RKO (cell line): ENCODE data around the gene DENND5B.
A peak's percentile ranks its signal among the peaks of the same experiment; 100 is the strongest.

Source experiments
- DNase-seq: peaks from one replicate; pipeline ENCODE4 v3.0.0-alpha.2; 2016; ENCODE audit warnings: low spot score

Gene DENND5B

GRCh38 chr12:31471823-31472222 is 119.1 kb downstream of the DENND5B start:
- no peak for DNase-seq

DNA sequence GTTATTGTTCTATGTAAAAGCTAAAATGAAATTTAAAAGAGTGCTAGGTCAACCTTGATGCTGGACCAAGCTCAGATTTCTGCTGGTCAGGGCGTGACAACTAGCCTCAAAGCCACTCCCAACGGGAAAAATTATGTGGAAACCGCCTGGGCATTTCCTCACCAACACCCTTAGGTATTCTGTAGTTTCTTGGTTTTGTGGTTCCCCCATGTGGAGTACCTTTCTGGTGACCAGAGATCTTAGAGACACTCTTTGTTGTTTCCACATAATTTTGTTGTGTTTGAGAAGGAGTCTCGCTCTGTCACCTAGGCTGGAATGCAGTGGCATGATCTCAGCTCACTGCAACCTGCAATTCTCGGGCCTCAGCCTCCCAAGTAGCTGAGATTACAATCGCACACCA is 119.9 kb downstream of the DENND5B start:
- no peak for DNase-seq

DNA sequence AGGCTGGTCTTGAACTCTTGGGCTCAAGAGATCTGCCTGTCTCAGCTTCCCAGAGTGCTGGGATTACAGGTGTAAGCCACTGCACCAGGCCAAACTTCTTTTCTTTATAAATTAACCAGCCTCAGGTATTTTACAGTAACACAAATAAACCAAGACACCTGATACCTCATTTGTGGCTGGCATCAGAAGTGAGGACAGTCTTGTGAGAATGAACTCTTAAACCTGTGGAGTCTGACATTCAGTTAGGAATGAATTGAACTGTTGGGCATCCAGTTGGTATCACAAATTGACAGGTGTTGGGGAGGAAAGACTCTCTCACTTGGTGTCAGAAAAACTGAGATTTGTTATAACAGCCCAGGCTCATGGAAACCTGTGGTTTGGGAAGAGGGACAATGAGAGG is 120.5 kb downstream of the DENND5B start:
- no peak for DNase-seq

DNA sequence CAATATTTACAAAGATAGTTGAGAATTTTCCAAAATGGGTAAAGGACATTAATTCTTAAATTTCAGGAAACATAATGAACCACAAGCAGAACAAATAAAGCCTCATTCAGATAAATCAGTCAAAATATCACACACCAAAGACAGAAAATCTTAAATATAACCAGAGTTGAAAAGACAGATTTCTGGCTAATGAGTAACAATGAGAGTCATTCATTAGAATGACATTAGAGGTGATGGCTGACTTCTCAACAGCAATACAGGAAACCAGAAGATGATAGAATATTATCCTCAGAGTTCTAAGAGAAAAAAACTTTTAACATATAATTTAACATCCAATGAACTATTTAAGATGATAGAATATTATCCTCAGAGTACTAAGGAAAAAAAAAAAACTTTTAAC is 124.2 kb downstream of the DENND5B start:
- DNase-seq, result no peak

DNA sequence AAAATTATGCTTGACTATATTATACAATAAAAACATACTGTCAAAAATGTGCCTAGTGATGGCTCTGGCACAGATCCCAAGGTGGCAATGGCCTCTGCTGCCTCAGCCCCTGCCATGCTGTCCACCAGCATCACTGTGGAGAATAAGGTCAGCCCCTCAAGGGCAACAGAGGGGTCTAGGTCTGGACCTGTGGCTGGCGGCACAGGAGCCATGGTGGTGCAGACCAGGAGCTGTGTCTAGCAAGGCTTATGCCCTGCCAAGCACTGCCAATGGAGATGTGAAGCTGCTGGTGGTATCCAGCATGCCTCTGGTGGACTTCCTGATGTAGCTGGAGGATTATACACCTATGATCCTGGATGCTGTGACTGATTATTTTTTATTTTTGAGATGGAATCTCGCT is 125.9 kb downstream of the DENND5B start:
- DNase-seq, result no peak

DNA sequence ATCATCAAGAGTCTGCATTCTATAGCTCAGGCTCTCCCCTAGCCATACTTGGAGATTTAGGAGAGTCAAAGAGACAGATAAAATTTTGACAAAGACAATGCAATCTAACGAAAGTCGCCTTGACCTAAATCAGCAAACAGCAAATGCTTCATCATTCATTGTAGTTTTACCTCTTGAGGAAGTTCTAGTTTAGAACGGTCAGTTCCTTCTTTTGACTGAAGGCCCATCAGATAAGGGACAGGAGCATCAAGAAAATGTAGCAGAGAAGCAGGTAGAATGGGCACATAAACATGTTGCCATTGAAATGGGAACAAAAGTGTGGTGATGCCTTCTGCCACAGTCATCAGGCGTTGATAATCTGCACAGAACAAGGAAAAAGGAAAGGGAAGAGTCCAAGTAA is 130.9 kb downstream of the DENND5B start:
- no peak for DNase-seq

GRCh38 chr12:31456562-31456961 is 134.4 kb downstream of the DENND5B start:
- DNase-seq, result no peak

DNA sequence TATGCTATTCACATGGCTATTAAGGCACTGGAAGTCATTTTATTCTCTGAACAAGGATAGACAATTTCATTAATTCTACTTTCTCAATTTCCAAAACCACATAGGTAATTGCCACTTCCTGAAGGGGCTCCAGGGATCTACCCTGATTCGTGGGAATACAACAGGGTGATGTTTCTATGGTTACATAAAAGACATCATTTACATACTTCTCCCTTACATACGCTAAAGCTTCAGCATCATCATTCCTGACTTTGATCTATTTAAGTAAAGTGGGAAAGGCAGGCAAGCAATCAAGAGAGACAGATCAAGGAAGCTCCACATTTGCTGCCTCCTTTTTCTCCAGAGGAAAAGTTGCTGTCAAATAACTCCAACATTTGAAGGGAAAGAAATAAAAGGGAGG is 146.2 kb downstream of the DENND5B start:
- DNase-seq, result no peak

DNA sequence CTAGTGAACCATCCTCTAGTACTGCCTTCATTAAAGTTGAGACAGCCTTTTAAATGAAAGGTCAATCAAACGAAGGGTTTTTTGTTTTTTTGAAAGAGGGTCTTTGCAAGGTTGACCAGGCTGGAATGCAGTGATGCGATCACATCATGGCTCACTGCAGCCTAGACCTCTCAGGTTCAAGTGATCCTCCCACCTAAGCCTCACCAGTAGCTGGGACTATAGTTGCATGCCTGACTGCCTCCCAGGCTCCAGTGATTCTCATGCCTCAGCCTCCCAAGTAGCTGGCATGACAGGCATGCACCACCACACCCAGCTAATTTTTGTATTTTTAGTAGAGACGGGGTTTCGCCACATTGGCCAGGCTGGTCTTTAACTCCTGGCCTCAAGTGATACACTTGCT is 150.3 kb downstream of the DENND5B start:
- no peak for DNase-seq

GRCh38 chr12:31440134-31440533 is 150.8 kb downstream of the DENND5B start:
- no peak for DNase-seq

DNA sequence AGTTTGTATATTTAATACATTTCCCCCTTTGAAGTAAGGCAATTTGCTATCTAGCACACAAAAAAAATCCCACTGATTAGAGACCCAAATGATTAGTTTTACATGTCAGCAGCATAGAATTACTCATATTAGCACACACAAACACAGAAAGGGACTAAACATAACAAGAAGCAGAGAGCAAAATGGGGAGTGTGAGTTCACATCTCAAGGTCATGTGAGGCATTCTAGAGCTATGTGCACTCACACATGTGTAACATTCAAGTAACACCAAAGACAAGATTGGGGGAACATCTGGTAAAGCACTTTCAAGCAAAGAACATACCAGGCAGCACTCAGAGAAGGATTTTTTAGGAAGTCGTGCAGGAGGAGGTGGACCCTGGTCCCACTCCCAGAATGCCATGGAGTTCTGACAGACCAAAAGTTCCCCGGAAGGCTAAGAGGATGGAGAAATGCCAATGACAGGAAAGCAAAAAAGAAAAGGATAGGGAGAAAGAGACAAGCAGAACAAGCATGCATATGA is 159.2 kb downstream of the DENND5B start:
- no peak for DNase-seq

- DNase-seq, result no peak
Observed at GRCh38 chr12:31423405-31423804, 167.5 kb downstream of the DENND5B start.

- no peak for DNase-seq
Observed at GRCh38 chr12:31412292-31412801, 178.6 kb downstream of the DENND5B start.

DNA sequence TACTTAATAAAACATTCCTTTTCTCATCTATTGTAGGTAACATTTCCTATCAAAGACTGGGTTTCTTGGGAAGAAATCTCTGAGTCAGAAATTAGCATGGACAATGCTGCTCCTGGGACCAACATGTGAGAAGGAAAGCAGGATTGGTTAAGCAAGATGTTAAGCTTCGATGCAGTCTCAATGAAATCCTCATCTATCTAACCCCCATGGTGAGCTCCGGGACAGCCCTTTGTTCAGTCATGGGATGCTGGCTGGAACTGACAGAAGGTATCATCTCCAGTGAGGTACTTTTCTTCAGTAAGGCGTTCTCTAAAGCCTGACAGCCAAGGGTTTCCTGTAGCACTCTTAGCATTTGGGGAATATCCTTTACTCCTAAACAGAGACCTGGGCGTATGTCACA is 182.2 kb downstream of the DENND5B start:
- no peak for DNase-seq

DNA sequence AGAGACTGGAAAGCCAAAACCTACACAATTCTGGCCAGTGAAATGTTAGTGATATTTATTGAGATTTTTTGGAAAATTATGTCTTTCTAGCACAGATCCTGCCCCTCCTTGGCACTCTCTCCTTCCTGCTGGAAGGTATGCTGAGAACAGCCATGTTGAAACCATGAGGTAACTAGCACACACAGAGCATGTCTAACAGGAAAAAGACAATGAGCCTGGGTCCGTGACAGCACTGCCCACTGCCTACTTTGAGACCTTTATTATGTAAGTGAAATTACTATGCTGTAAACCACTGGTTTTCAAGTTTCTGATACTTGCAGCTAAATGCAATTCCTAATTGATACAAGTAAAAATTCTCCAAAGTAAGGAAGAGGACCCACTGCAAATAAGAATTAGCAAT is 183.4 kb downstream of the DENND5B start:
- no peak for DNase-seq

DNA sequence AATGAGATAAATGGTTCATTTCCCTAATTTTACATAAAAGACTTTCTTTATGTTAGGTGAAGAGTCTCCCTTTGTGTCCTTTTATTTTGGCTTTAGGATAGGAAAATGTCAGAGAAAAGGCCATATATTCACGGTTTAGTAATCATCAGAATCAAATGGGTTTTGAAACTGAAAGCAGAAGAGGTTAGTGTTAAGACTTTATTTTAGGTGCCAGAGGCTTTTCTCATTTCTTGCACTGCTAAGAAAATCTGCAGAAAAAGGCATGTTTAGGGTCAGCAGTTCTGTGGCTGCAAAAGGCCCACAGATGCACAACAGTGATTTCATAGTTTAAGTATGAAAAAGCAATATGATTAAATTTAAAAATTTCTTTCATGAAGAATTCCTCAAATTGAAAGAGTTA is 184.6 kb downstream of the DENND5B start:
- no peak for DNase-seq

- DNase-seq, result no peak
Observed at GRCh38 chr12:31405021-31405420, 185.9 kb downstream of the DENND5B start.

GRCh38 chr12:31403099-31403607 is 187.8 kb downstream of the DENND5B start:
- DNase-seq, result peak; percentile 92

GRCh38 chr12:31393004-31393550 is 197.9 kb downstream of the DENND5B start:
- DNase-seq, result no peak

GRCh38 chr12:31390991-31391390 is 199.9 kb downstream of the DENND5B start:
- no peak for DNase-seq

DNA sequence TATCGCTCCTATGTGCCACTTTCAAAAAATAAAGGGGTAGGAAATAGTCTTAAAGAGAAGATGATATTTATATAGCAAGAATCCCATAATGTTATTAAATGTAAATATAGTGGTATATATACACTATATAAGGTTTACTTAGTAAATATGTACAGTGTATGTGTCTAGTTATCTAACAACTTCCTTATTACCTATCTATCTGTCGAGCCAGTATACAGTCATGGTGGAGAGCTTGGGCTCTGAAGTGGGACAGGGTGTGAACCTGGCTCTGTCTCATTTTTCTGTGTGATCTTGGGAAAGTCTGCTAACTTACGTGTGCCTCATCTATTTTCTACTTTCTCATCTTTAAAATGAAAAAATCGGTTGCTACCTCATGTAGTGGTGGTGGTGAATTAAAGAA is 202.2 kb downstream of the DENND5B start:
- no peak for DNase-seq

DNA sequence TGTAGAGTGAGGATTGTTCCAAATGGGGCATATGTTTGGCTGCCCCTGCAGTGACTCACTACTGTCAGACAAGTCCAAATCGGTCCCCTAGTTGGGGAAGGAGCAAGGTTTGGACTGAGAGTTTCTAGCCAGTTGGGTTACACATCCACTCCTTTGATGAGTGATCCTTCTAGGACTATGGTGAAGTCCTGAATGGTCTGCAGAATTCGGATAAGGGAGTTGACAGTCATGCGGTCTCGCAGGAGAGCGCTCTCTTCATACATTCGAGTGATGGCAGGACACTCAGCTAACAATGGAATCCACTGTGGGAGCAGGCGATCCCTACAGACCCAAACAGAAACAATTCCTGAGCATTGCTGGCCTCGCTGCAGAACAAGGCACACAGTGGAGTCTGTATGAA is 203.5 kb downstream of the DENND5B start:
- no peak for DNase-seq

DNA sequence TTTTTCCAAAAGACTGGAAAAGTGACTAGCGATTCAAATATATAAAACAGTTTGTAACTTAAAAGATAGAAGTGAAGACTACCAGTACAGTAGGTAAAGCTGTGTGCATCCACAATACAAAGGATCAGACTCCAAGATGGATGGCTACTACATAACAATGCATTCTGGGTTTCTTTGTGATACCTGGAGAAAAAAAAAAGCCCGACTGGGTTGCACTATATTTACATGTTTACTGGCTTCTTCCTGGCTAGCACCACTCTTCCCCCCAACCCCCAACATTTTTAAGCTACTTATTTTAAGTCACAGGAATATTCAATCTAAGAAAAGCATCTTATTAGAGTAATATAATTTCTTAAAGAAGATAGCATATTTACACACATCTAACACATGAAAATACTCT is 203.9 kb downstream of the DENND5B start:
- DNase-seq, result no peak

DNA sequence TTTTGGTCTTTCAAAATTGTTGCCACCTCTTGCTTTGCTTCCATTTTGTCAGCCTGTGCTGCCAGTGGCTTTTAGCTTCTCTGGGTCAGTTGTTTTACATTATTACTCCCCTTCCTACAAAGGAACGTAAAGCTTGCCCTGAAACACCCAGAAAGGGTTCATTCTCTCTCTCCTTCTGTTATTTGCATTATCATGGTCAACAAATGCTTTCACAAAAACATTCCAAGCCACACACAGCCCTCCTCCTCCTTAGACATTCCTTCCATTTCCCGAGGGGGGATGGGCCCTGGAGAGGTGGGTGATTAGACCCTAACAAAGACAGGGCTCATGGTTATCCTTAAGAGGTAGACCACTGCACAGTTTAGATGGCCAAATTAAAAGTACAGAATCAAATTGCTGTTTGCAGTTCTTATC is 204.6 kb downstream of the DENND5B start:
- no peak for DNase-seq
